Measurements from ENCODE around the gene FHAD1. TPM values are rescaled to one million over a fixed set of nuclear protein-coding genes. Genes with fewer than 3 reads are reported as not detected.

The FHAD1 gene
- total and polyA plus RNA-seq, 2 of the 13 experiments (the other 11 are each of a cell fraction or from before 2014, with no cell fraction given), result not detected

DNA sequence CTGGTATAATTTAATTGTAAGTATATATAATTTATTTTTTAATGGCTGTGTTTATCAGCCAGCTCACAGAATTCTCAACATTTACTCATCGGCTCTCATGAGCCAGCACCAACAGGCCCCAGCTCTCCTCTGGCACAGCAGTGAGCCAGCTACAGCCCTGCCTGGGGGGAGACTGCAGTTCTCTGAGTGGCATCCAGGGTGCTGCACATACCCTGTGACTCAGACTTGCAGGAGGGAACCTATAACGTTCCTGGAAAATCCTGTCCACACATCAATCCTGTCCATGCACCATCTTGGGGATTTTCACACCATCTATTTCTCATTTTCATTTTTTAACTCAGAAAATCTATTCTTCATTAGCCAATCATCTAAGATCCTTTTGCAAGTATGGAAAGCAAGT, 36.5 kb downstream of the FHAD1 start:
- no peak for TF ChIP-seq ZNF674 (CRISPR knock-in tag; IDR thresholded peaks at IDR 0.05; ENCODE audit: low read depth)
- TF ChIP-seq MEIS1 (CRISPR knock-in tag; IDR thresholded peaks at IDR 0.05; ENCODE audit: borderline replicate concordance), result no peak
- TF ChIP-seq, protein P1, sequence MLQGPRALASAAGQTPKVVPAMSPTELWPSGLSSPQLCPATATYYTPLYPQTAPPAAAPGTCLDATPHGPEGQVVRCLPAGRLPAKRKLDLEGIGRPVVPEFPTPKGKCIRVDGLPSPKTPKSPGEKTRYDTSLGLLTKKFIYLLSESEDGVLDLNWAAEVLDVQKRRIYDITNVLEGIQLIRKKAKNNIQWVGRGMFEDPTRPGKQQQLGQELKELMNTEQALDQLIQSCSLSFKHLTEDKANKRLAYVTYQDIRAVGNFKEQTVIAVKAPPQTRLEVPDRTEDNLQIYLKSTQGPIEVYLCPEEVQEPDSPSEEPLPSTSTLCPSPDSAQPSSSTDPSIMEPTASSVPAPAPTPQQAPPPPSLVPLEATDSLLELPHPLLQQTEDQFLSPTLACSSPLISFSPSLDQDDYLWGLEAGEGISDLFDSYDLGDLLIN (CRISPR knock-in tag; IDR thresholded peaks at IDR 0.05; ENCODE audit: borderline replicate concordance), result no peak
- no peak for TF ChIP-seq MYPOP (CRISPR knock-in tag; IDR thresholded peaks at IDR 0.05)
- no peak for TF ChIP-seq RXRB (CRISPR knock-in tag; IDR thresholded peaks at IDR 0.05; ENCODE audit: borderline replicate concordance)
- TF ChIP-seq HIVEP1 (CRISPR knock-in tag; IDR thresholded peaks at IDR 0.05), result no peak
- TF ChIP-seq SMC3 (IDR thresholded peaks at IDR 0.05; ENCODE audit: low read length), result peak; percentile 18; the same call in 1 of the 2 replicates
- TF ChIP-seq ZNF17 (CRISPR knock-in tag; IDR thresholded peaks at IDR 0.05), result no peak
- DNase-seq (ENCODE audit: low spot score) (no peak), ATAC-seq (peak; percentile 80), FAIRE-seq (no peak)
- no peak overlapping the region for H3K27ac ChIP-seq (ENCODE audit: extremely low read length, insufficient read depth, low read length)
- 58% methylated on average over 2 of the region's 2 CpGs for WGBS (ENCODE audit: low lambda C conversion rate)
- H4K20me1 ChIP-seq (ENCODE audit: insufficient read depth, low read length), result no peaks in the 10 kb centered on the region
- no peak overlapping the region for H3K4me3 ChIP-seq (replicated peaks in 1 of 3; ENCODE audit: insufficient read depth in 1 of 3, low read depth in 2 of 3, low read length in 3 of 3)
- no peak overlapping the region for H3K4me2 ChIP-seq (ENCODE audit: low read depth, low read length)
- no peaks in the 10 kb centered on the region for H3K36me3 ChIP-seq (replicated peaks in 1 of 2; ENCODE audit: control insufficient read depth in 1 of 2, insufficient read depth in 2 of 2, low read length in 2 of 2)
- CTCF ChIA-PET (ENCODE audit: low intra/inter-chr PET ratio, low total read pairs), result no interaction called here
- in situ Hi-C loops (cut with HindIII; ENCODE audit: extremely low pct_ligation_motif_present, low pct_unique_long_range_greater_than_20kb), result no loop called here
- peaks cover 16% of the 10 kb centered on the region for H3K4me1 ChIP-seq (ENCODE audit: insufficient read depth, low read length)
- peaks cover 3 to 45% of the 10 kb centered on the region in 2 experiments; a peak in 4 of 5 replicates for H3K27me3 ChIP-seq (ENCODE audit: control insufficient read depth in 1 of 2, insufficient read depth in 2 of 2, low read length in 2 of 2)
- no peak overlapping the region for H2AFZ ChIP-seq (ENCODE audit: low read length)
- no peaks in the 10 kb centered on the region for H3K9me3 ChIP-seq (ENCODE audit: low read length)
- no TSS peak for BruUV-seq (replicated peaks)
- no peak overlapping the region for H3K9ac ChIP-seq (ENCODE audit: insufficient read depth, low read depth, low read length)
- intact Hi-C loops (cut with micrococcal nuclease; ENCODE audit: unreplicated experiment), result no loop called here
- POLR2A ChIA-PET, result no interaction called here
- H3K79me2 ChIP-seq (ENCODE audit: insufficient read depth, low read length), result no peaks in the 10 kb centered on the region

All from HepG2 (cell line).